Vagina (tissue), 2 donors: ENCODE results near the gene DSCAML1.
"Not testable (repeated sequence)": the region's sequence is repeated elsewhere in the genome, so short reads cannot be mapped to it uniquely, and the experiment has no call there.

Experiments used
- POLR2A ChIP-seq, 2 donors: fragments of 450-650 bp; IDR thresholded peaks; one replicate each; pipeline ENCODE4 v1.6.1; 2017; ENCODE audit warnings: antibody characterized with exemption in 2 of 2, mild to moderate bottlenecking in 2 of 2, moderate library complexity in 2 of 2
- POLR2AphosphoS5 ChIP-seq, 2 donors: sonication (generic); formaldehyde crosslinking; IDR thresholded peaks; one replicate each; pipeline ENCODE4 v1.9.0; 2017; ENCODE audit warnings: antibody characterized with exemption in 2 of 2, mild to moderate bottlenecking in 2 of 2, low read depth in 1 of 2; ENCODE audit not compliant: insufficient read depth in 1 of 2
- TF ChIP-seq, protein P1 (sequence below), 3 experiments: fragments of 450-650 bp in 2 of 3; fragments of 200-600 bp in 1 of 3; sonication (generic) in 1 of 3; IDR thresholded peaks; one replicate each; pipeline ENCODE4 v1.5.1; 2017 to 2019; ENCODE audit warnings: antibody characterized with exemption in 3 of 3, mild to moderate bottlenecking in 2 of 3, moderate library complexity in 2 of 3

DNA sequence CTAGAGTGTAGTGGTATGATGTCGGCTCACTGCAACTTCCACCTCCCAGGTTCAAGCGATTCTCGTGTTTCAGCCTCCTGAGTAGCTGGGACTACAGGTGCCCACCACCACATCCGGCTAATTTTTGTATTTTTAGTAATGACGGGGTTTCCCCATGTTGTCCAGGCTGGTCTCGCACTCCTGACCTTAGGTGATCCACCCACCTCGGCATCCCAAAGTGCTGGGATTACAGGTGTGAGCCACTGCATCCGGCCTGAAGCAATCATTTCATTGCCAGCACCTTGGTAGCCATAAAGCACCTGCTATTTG, 340.3 kb downstream of the DSCAML1 start:
- TF ChIP-seq POLR2A (IDR thresholded peaks at IDR 0.05); POLR2AphosphoS5 (IDR thresholded peaks at IDR 0.05; ENCODE audit: insufficient read depth in 1 of 2, low read depth in 1 of 2): not testable (repeated sequence)
- TF ChIP-seq, protein P1, sequence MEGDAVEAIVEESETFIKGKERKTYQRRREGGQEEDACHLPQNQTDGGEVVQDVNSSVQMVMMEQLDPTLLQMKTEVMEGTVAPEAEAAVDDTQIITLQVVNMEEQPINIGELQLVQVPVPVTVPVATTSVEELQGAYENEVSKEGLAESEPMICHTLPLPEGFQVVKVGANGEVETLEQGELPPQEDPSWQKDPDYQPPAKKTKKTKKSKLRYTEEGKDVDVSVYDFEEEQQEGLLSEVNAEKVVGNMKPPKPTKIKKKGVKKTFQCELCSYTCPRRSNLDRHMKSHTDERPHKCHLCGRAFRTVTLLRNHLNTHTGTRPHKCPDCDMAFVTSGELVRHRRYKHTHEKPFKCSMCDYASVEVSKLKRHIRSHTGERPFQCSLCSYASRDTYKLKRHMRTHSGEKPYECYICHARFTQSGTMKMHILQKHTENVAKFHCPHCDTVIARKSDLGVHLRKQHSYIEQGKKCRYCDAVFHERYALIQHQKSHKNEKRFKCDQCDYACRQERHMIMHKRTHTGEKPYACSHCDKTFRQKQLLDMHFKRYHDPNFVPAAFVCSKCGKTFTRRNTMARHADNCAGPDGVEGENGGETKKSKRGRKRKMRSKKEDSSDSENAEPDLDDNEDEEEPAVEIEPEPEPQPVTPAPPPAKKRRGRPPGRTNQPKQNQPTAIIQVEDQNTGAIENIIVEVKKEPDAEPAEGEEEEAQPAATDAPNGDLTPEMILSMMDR (IDR thresholded peaks at IDR 0.05): not testable (repeated sequence)
